Erythroblast (primary cell): ENCODE results near the gene CCDC169.
A peak's percentile ranks its signal among the peaks of the same experiment; 100 is the strongest.
"Not testable (repeated sequence)": the region's sequence is repeated elsewhere in the genome, so short reads cannot be mapped to it uniquely, and the experiment has no call there.

Experiments
- DNase-seq, 2 experiments: peaks; one replicate each; lab custom pipeline; 2025; lab: John Stamatoyannopoulos, UW
- GATA1 ChIP-seq: IDR thresholded peaks from 2 replicates; pipeline ENCODE4 v1.6.1; 2011; ENCODE audit warnings: low read depth, mild to moderate bottlenecking, control low read depth, low read length, moderate library complexity
- POLR2A ChIP-seq: IDR thresholded peaks from 2 replicates; pipeline ENCODE4 v1.6.1; 2011; ENCODE audit warnings: mild to moderate bottlenecking, low read length

CCDC169 gene

GRCh38 chr13:36297366-36298338, at the start of gene CCDC169:
TSS of gene CCDC169 (minus strand) at chr13:36297814. CDS start at chr13:36297719, 95 bp downstream.
- TF ChIP-seq POLR2A (peak; percentile 83), GATA1 (no peak)
- peak; percentile 89 to 90 for DNase-seq

GRCh38 chr13:36346222-36347083, 48.8 kb upstream of the CCDC169 start, which contains the start of gene SPART:
TSS of gene SPART (minus strand) at chr13:36346394. CDS start at chr13:36335830, 10,564 bp downstream.
- TF ChIP-seq GATA1 (no peak), POLR2A (peak; percentile 46)
- DNase-seq: peak; percentile 92 to 95

GRCh38 chr13:36345438-36346221, 48.0 kb upstream of the CCDC169 start:
- TF ChIP-seq POLR2A (peak; percentile 79), GATA1 (no peak)
- peak; percentile 86 to 91 for DNase-seq

GRCh38 chr13:36344886-36345437, 47.3 kb upstream of the CCDC169 start:
- peak; percentile 57 to 76 for DNase-seq
- TF ChIP-seq POLR2A (no peak), GATA1 (no peak)

- DNase-seq: peak; percentile 43 to 66
- no peak for TF ChIP-seq GATA1
- no peak for TF ChIP-seq POLR2A
Measured at GRCh38 chr13:36344173-36344572, 46.6 kb upstream of the CCDC169 start.

GRCh38 chr13:36343766-36344165, 46.2 kb upstream of the CCDC169 start:
- TF ChIP-seq GATA1 (no peak), POLR2A (no peak)
- peak; percentile 11 to 45 for DNase-seq

- TF ChIP-seq GATA1: no peak
- TF ChIP-seq POLR2A: no peak
- DNase-seq: no peak
Measured at GRCh38 chr13:36342715-36343114, 45.1 kb upstream of the CCDC169 start.

- TF ChIP-seq GATA1 (no peak), POLR2A (no peak)
- no peak for DNase-seq
Measured at GRCh38 chr13:36341718-36342117, 44.1 kb upstream of the CCDC169 start.

GRCh38 chr13:36339600-36340155, 42.1 kb upstream of the CCDC169 start:
- no peak for DNase-seq
- no peak for TF ChIP-seq GATA1
- TF ChIP-seq POLR2A: no peak

- TF ChIP-seq POLR2A: no peak
- no peak for TF ChIP-seq GATA1
- no peak for DNase-seq
Measured at GRCh38 chr13:36337938-36338641, 40.5 kb upstream of the CCDC169 start.

GRCh38 chr13:36332986-36333385, 35.4 kb upstream of the CCDC169 start:
- peak in 1 of 2 experiments; percentile 36 for DNase-seq
- TF ChIP-seq POLR2A: no peak
- TF ChIP-seq GATA1: no peak

- not testable (repeated sequence) for DNase-seq
Measured at GRCh38 chr13:36332255-36332654, 34.6 kb upstream of the CCDC169 start.
